BLaER1 treated with 17β-estradiol and CSF1 and Interleukin-3, amounts not matched to agents 10 nM and 100 nM (cell line): ENCODE data around the gene BCR.

Experiments
- H3K27ac ChIP-seq, 11 experiments: shearing (Covaris generic); formaldehyde crosslinking; 2 replicates each; pipeline ENCODE4 v1.8.1; 2022
- H3K27me3 ChIP-seq, 11 experiments: shearing (Covaris generic); formaldehyde crosslinking; 2 replicates each; pipeline ENCODE4 v1.8.1; 2022
- H3K36me3 ChIP-seq, 11 experiments: shearing (Covaris generic); formaldehyde crosslinking; 2 replicates each; pipeline ENCODE4 v1.8.1; 2022
- H3K4me1 ChIP-seq, 10 experiments: shearing (Covaris generic); formaldehyde crosslinking; 2 replicates each; pipeline ENCODE4 v1.8.1; 2022
- H3K4me2 ChIP-seq, 11 experiments: shearing (Covaris generic); formaldehyde crosslinking; 2 replicates each; pipeline ENCODE4 v1.8.1; 2022
- H3K4me3 ChIP-seq, 10 experiments: shearing (Covaris generic); formaldehyde crosslinking; 2 replicates each; pipeline ENCODE4 v1.8.1; 2022
- H3K9ac ChIP-seq, 11 experiments: shearing (Covaris generic); formaldehyde crosslinking; 2 replicates each; pipeline ENCODE4 v1.8.1; 2022
- H3K9me3 ChIP-seq, 11 experiments: shearing (Covaris generic); formaldehyde crosslinking; replicated peaks in 1 of 11; 2 replicates each; pipeline ENCODE4 v1.8.1; 2022
- H4K20me1 ChIP-seq, 11 experiments: shearing (Covaris generic); formaldehyde crosslinking; 2 replicates each; pipeline ENCODE4 v1.8.1; 2022
- Cebpa-rat ChIP-seq, 11 experiments: shearing (Covaris generic); IDR thresholded peaks; 2 replicates each; pipeline ENCODE4 v1.8.1; 2022

The BCR gene

GRCh38 chr22:23178512-23179254, 1.6 kb upstream of the BCR start:
- H3K9ac ChIP-seq = peak overlapping the region in 5 of 11 experiments; percentile 27 to 88 (median 82); a peak in 7 of 22 replicates

GRCh38 chr22:23179381-23180299, 669 bp upstream of the BCR start:
- H4K20me1 ChIP-seq = peaks cover 15 to 59% (median 46%) of the 10 kb centered on the region in 11 experiments; a peak in 21 of 22 replicates
- peak overlapping the region; percentile 91 to 99 (median 97) for H3K4me2 ChIP-seq
- H3K4me1 ChIP-seq = peaks cover 35 to 60% (median 53%) of the 10 kb centered on the region in 10 experiments
- peaks cover 22 to 31% (median 27%) of the 10 kb centered on the region in 11 experiments for H3K9me3 ChIP-seq
- TF ChIP-seq Cebpa-rat (IDR thresholded peaks at IDR 0.05) = no peak
- H3K4me3 ChIP-seq = peak overlapping the region; percentile 66 to 92 (median 82)
- peaks cover 0 to 21% (median 0%) of the 10 kb centered on the region in 11 experiments; a peak in 8 of 22 replicates for H3K27me3 ChIP-seq
- H3K9ac ChIP-seq = peak overlapping the region; percentile 76 to 88 (median 80); a peak in 21 of 22 replicates
- H3K36me3 ChIP-seq = peaks cover 0 to 22% (median 5%) of the 10 kb centered on the region in 11 experiments; a peak in 10 of 22 replicates
- H3K27ac ChIP-seq = peak overlapping the region in 9 of 11 experiments; percentile 61 to 82 (median 76); a peak in 16 of 22 replicates

More at GRCh38 chr22:23178512-23179254, 1.6 kb upstream of the BCR start:
- peaks cover 22 to 35% (median 28%) of the 10 kb centered on the region in 11 experiments for H3K9me3 ChIP-seq
- H4K20me1 ChIP-seq = peaks cover 15 to 49% (median 41%) of the 10 kb centered on the region in 11 experiments; a peak in 21 of 22 replicates
- peaks cover 0 to 20% (median 5%) of the 10 kb centered on the region in 11 experiments; a peak in 10 of 22 replicates for H3K36me3 ChIP-seq
- H3K4me2 ChIP-seq = peak overlapping the region; percentile 91 to 99 (median 97); a peak in 19 of 22 replicates
- H3K27me3 ChIP-seq = peaks cover 0 to 21% (median 0%) of the 10 kb centered on the region in 11 experiments; a peak in 8 of 22 replicates
- TF ChIP-seq Cebpa-rat (IDR thresholded peaks at IDR 0.05) = no peak
- H3K4me1 ChIP-seq = peaks cover 25 to 50% (median 43%) of the 10 kb centered on the region in 10 experiments
- H3K4me3 ChIP-seq = peak overlapping the region in 2 of 10 experiments; percentile 77 to 83; a peak in 2 of 20 replicates
- H3K27ac ChIP-seq = 0 out of 22 replicates have a peak overlapping the region, but pooled peaks of 1 of the 11 experiments have one; percentile 82

- Histone ChIP-seq H3K9ac (peak overlapping the region; percentile 76 to 88 (median 80)), H3K4me2 (peak overlapping the region; percentile 91 to 99 (median 97)), H3K4me1 (peaks cover 47 to 74% (median 65%) of the 10 kb centered on the region in 10 experiments), H3K4me3 (peak overlapping the region; percentile 66 to 92 (median 82)), H3K36me3 (peaks cover 0 to 21% (median 1%) of the 10 kb centered on the region in 11 experiments; a peak in 9 of 22 replicates), H4K20me1 (peaks cover 15 to 69% (median 46%) of the 10 kb centered on the region in 11 experiments; a peak in 21 of 22 replicates), H3K27ac (peak overlapping the region; percentile 22 to 82 (median 76); a peak in 21 of 22 replicates), H3K27me3 (peaks cover 0 to 21% (median 0%) of the 10 kb centered on the region in 11 experiments; a peak in 8 of 22 replicates), H3K9me3 (peaks cover 11 to 16% (median 14%) of the 10 kb centered on the region in 11 experiments)
- no peak for TF ChIP-seq Cebpa-rat (IDR thresholded peaks at IDR 0.05)
Observed at GRCh38 chr22:23180893-23181720, 798 bp downstream of the BCR start.

GRCh38 chr22:23181721-23182308, 1.5 kb downstream of the BCR start:
- H3K27ac ChIP-seq = peak overlapping the region in 10 of 11 experiments; percentile 22 to 82 (median 78); a peak in 19 of 22 replicates
- peaks cover 54 to 81% (median 72%) of the 10 kb centered on the region in 10 experiments for H3K4me1 ChIP-seq
- H3K27me3 ChIP-seq = peaks cover 0 to 21% (median 0%) of the 10 kb centered on the region in 11 experiments; a peak in 8 of 22 replicates
- peaks cover 4 to 9% (median 7%) of the 10 kb centered on the region in 11 experiments for H3K9me3 ChIP-seq
- H3K9ac ChIP-seq = peak overlapping the region; percentile 76 to 88 (median 80)
- H3K4me2 ChIP-seq = peak overlapping the region; percentile 91 to 99 (median 97)
- peaks cover 15 to 76% (median 46%) of the 10 kb centered on the region in 11 experiments; a peak in 21 of 22 replicates for H4K20me1 ChIP-seq
- no peak for TF ChIP-seq Cebpa-rat (IDR thresholded peaks at IDR 0.05)
- H3K4me3 ChIP-seq = peak overlapping the region; percentile 66 to 92 (median 82)
- peaks cover 0 to 28% (median 0%) of the 10 kb centered on the region in 11 experiments; a peak in 6 of 22 replicates for H3K36me3 ChIP-seq

GRCh38 chr22:23182309-23183060, 2.2 kb downstream of the BCR start:
- Histone ChIP-seq H3K4me2 (peak overlapping the region; percentile 91 to 99 (median 97)), H3K4me1 (peaks cover 61 to 88% (median 78%) of the 10 kb centered on the region in 10 experiments), H4K20me1 (peaks cover 15 to 83% (median 47%) of the 10 kb centered on the region in 11 experiments; a peak in 21 of 22 replicates), H3K4me3 (peak overlapping the region; percentile 66 to 92 (median 82)), H3K9me3 (peaks cover 0 to 2% (median under 1%) of the 10 kb centered on the region in 11 experiments; a peak in 8 of 22 replicates), H3K36me3 (peaks cover 0 to 31% (median 0%) of the 10 kb centered on the region in 11 experiments; a peak in 5 of 22 replicates), H3K27me3 (peaks cover 0 to 21% (median 0%) of the 10 kb centered on the region in 11 experiments; a peak in 8 of 22 replicates), H3K9ac (peak overlapping the region; percentile 76 to 88 (median 80); a peak in 21 of 22 replicates), H3K27ac (peak overlapping the region in 10 of 11 experiments; percentile 5 to 82 (median 78); a peak in 17 of 22 replicates)
- no peak for TF ChIP-seq Cebpa-rat (IDR thresholded peaks at IDR 0.05)

- H3K4me1 ChIP-seq = peaks cover 66 to 91% (median 85%) of the 10 kb centered on the region in 10 experiments
Observed at GRCh38 chr22:23183061-23183698, 2.9 kb downstream of the BCR start.

More at GRCh38 chr22:23183061-23183698, 2.9 kb downstream of the BCR start:
- peaks cover 0 to 21% (median 0%) of the 10 kb centered on the region in 11 experiments; a peak in 8 of 22 replicates for H3K27me3 ChIP-seq
- H3K4me3 ChIP-seq = peak overlapping the region; percentile 66 to 92 (median 82)
- TF ChIP-seq Cebpa-rat (IDR thresholded peaks at IDR 0.05) = no peak
- H3K9me3 ChIP-seq = no peaks in the 10 kb centered on the region
- H3K9ac ChIP-seq = peak overlapping the region; percentile 76 to 88 (median 80); a peak in 21 of 22 replicates
- H4K20me1 ChIP-seq = peaks cover 15 to 90% (median 53%) of the 10 kb centered on the region in 11 experiments; a peak in 21 of 22 replicates
- H3K27ac ChIP-seq = peak overlapping the region in 10 of 11 experiments; percentile 5 to 82 (median 78); a peak in 17 of 22 replicates
- peak overlapping the region; percentile 91 to 99 (median 97) for H3K4me2 ChIP-seq
- peaks cover 0 to 38% (median 6%) of the 10 kb centered on the region in 11 experiments; a peak in 8 of 22 replicates for H3K36me3 ChIP-seq
